ENCODE data around the gene MIX23.

Gene MIX23

GRCh38 chr3:122382888-122383666 is at the start of gene MIX23:
TSS of gene MIX23 (minus strand) at chr3:122383231. CDS start at chr3:122383224, 7 bp downstream.
- DNase-seq (ENCODE audit: low read depth): no peak
- H3K4me3 ChIP-seq (ENCODE audit: low read depth, low read length): peak within 1 kb of the TSS; percentile 89
- no peak for TF ChIP-seq CTCF (IDR thresholded peaks at IDR 0.05; ENCODE audit: control insufficient read depth, extremely low read depth, insufficient read depth)

GRCh38 chr3:122430371-122430770 is 47.3 kb upstream of the MIX23 start:
- DNase-seq (ENCODE audit: low read depth): no peak
- no peak for TF ChIP-seq CTCF (IDR thresholded peaks at IDR 0.05; ENCODE audit: control insufficient read depth, extremely low read depth, insufficient read depth)
- no peak overlapping the region for H3K4me3 ChIP-seq (ENCODE audit: low read depth, low read length)

DNA sequence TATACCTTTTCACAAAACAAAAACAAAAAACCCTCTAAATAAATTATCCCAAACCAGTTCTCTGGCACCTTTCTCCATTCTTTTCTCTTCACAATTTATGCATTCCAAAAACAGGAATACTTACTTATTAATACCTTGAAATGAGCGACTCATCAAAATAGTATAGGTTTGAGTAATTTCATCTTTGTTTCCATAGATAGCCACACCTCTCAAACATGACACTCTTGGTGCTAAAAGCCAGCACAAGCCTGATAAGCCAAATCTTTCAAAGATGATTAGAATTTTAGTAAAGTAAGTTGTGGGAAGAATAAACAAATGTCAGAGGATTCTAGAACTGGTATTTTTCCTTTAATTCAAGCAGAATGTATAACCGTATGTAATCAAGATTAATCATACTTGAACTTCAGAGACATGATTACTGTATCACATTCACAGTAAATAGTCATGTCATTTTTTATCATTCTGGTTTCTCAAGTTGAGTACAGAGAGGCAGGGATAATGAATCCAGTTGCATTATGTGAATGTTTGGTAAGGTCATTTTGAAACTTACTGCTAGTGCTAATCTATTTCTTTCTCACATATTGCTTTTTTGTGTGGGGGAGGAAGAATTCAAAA is 44.9 kb upstream of the MIX23 start:
- no peak for TF ChIP-seq CTCF (IDR thresholded peaks at IDR 0.05; ENCODE audit: control insufficient read depth, extremely low read depth, insufficient read depth)
- no peak for DNase-seq (ENCODE audit: low read depth)
- H3K4me3 ChIP-seq (ENCODE audit: low read depth, low read length): no peak overlapping the region

- TF ChIP-seq CTCF (IDR thresholded peaks at IDR 0.05; ENCODE audit: control insufficient read depth, extremely low read depth, insufficient read depth): no peak
- no peak for DNase-seq (ENCODE audit: low read depth)
- no peak overlapping the region for H3K4me3 ChIP-seq (ENCODE audit: low read depth, low read length)
These were observed 38.8 kb upstream of the MIX23 start for GRCh38 chr3:122421836-122422235.

GRCh38 chr3:122421101-122421500 is 38.1 kb upstream of the MIX23 start:
- TF ChIP-seq CTCF (IDR thresholded peaks at IDR 0.05; ENCODE audit: control insufficient read depth, extremely low read depth, insufficient read depth): no peak
- DNase-seq (ENCODE audit: low read depth): no peak
- no peak overlapping the region for H3K4me3 ChIP-seq (ENCODE audit: low read depth, low read length)

- no peak for TF ChIP-seq CTCF (IDR thresholded peaks at IDR 0.05; ENCODE audit: control insufficient read depth, extremely low read depth, insufficient read depth)
- H3K4me3 ChIP-seq (ENCODE audit: low read depth, low read length): peak overlapping the region; percentile 78
- no peak for DNase-seq (ENCODE audit: low read depth)
These were observed 33.9 kb upstream of the MIX23 start for GRCh38 chr3:122416966-122417365.
